Spleen (tissue), 11 donors: ENCODE results near the gene SLC2A3. TPM values are rescaled to one million over a fixed set of nuclear protein-coding genes. Genes with fewer than 3 reads are reported as not detected.
"Not testable (repeated sequence)": the region's sequence is repeated elsewhere in the genome, so short reads cannot be mapped to it uniquely, and the experiment has no call there.

ENCODE experiments used
- DNase-seq: peaks from one replicate; pipeline ENCODE4 v3.0.0-alpha.2; 2020
- H3K27ac ChIP-seq, 8 donors: fragments of 200-600 bp; sonication (generic) in 7 of 8; 1 replicate in 4 of 8; 2 replicates in 4 of 8; pipeline versions ENCODE4 v1.5.0 to v1.8.0; 2016 to 2021; ENCODE audit warnings: inconsistent platforms in 4 of 8, mild to moderate bottlenecking in 4 of 8, moderate library complexity in 1 of 8
- H3K27me3 ChIP-seq, 7 donors: fragments of 200-600 bp; sonication (generic) in 6 of 7; replicated peaks in 1 of 7; 1 replicate in 4 of 7; 2 replicates in 3 of 7; pipeline versions ENCODE4 v1.5.0 to v1.8.0; 2016 to 2021; ENCODE audit warnings: inconsistent platforms in 3 of 7, mild to moderate bottlenecking in 1 of 7
- H3K36me3 ChIP-seq, 6 donors: fragments of 200-600 bp; sonication (generic) in 5 of 6; 1 replicate in 4 of 6; 2 replicates in 2 of 6; pipeline versions ENCODE4 v1.5.0 to v1.8.0; 2016 to 2021; ENCODE audit warnings: inconsistent platforms in 2 of 6
- H3K4me1 ChIP-seq, 6 donors: fragments of 200-600 bp; sonication (generic) in 5 of 6; 1 replicate in 3 of 6; 2 replicates in 3 of 6; pipeline versions ENCODE4 v1.5.0 to v1.8.0; 2016 to 2021; ENCODE audit warnings: inconsistent platforms in 3 of 6
- H3K4me3 ChIP-seq, 8 donors: fragments of 200-600 bp; sonication (generic) in 7 of 8; 1 replicate in 4 of 8; 2 replicates in 4 of 8; pipeline versions ENCODE4 v1.5.0 to v1.8.0; 2016 to 2021; ENCODE audit warnings: inconsistent platforms in 4 of 8, mild to moderate bottlenecking in 4 of 8, moderate library complexity in 2 of 8
- H3K9me3 ChIP-seq, 8 donors: fragments of 200-600 bp; sonication (generic) in 7 of 8; 1 replicate in 4 of 8; 2 replicates in 4 of 8; pipeline versions ENCODE4 v1.5.0 to v1.8.0; 2016 to 2021; ENCODE audit warnings: inconsistent platforms in 4 of 8
- POLR2A ChIP-seq, 3 donors: fragments of 450-650 bp; IDR thresholded peaks; one replicate each; pipeline ENCODE4 v1.5.1; 2017; ENCODE audit warnings: antibody characterized with exemption in 3 of 3, mild to moderate bottlenecking in 1 of 3
- POLR2AphosphoS5 ChIP-seq, 3 donors: sonication (generic); formaldehyde crosslinking; IDR thresholded peaks; one replicate each; pipeline ENCODE4 v1.5.1; 2017; ENCODE audit warnings: antibody characterized with exemption in 3 of 3
- WGBS, 5 donors: extraction: QIAGEN DNeasy Blood & Tissue Kit in 3 of 5; methylation state at CpG; one replicate each; pipeline versions ENCODE4 v1.1.5 to v1.1.7; 2013 to 2018; 5-methylcytosine and 5-hydroxymethylcytosine counted together
- intact Hi-C: fragments of 100-400 bp; cut with DNase I; formaldehyde crosslinking; loops from one replicate; pipeline ENCODE4 v1.15.0; 2023; ENCODE audit warnings: low total_unique reads
- polyA plus RNA-seq, 3 donors: library from polyadenylated mRNA; stranded (reverse); fragments of 200-250 nt; gene quantifications; one replicate each; pipeline ENCODE4 v1.2.1, GENCODE V29; 2013
- total RNA-seq, 7 donors: library from RNA; depleted of rRNA in 3 of 7; stranded (reverse); fragments of >200 nt in 3 of 7; fragmentation: NEBNext Ultra II Directional in 4 of 7; extraction: Animal tissue kit (Norgen Biotek cat#: 25700) in 4 of 7; gene quantifications; one replicate each; pipeline versions ENCODE4 v1.1.0 to v1.2.1, GENCODE V29; 2016 to 2021
- TF ChIP-seq, protein P1 (sequence below), 11 experiments: fragments of 200-600 bp in 7 of 11; fragments of 450-650 bp in 4 of 11; sonication (generic) in 4 of 11; IDR thresholded peaks in 8 of 11; conservative IDR thresholded peaks in 3 of 11; 1 replicate in 7 of 11; 2 replicates in 4 of 11; pipeline versions ENCODE4 v1.4.0 to v1.8.0; 2016 to 2021; ENCODE audit warnings: antibody characterized with exemption in 11 of 11, inconsistent platforms in 4 of 11, mild to moderate bottlenecking in 1 of 11
- donor health status: healthy with polysubstance abuse.
- donor health status: DM: no; HTN: no; CAD: no; lungs with moderate emphysema.
- donor health status: DM: no; HTN: no; CAD: no.
- donor health status: Bipolar disorder and iron deficiency.
- donor health status: healthy.
- donor health status: DM: no; HTN: no; CAD: no.
- donor health status: DM: yes; HTN: yes; CAD: no.

The SLC2A3 gene
- total and polyA plus RNA-seq, 10 donors: 10.7 to 869 (median 152) TPM

DNA sequence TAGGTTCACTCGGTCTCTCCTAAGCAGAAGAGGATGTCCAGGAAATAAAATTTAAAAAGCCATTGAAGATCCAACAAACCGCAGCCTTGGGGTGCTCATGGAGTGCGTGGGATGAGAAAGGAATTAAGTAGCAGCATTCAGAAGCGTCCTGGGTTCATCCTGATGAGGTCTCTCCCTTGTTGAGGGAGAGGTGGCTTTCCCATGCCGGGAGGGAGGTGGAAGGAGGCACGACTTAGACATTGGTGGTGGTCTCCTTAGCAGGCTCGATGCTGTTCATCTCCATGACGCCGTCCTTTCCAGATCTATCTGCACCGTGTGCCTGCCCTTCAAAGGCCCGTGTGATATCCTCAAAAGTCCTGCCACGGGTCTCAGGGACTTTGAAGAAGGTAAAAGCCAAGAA lies 14.8 kb downstream of the SLC2A3 start:
- intact Hi-C loops, DNase-seq: not testable (repeated sequence)
- WGBS, 5 donors: 84 to 90% (median 88%) methylated on average over 11 to 12 of the region's 12 CpGs

DNA sequence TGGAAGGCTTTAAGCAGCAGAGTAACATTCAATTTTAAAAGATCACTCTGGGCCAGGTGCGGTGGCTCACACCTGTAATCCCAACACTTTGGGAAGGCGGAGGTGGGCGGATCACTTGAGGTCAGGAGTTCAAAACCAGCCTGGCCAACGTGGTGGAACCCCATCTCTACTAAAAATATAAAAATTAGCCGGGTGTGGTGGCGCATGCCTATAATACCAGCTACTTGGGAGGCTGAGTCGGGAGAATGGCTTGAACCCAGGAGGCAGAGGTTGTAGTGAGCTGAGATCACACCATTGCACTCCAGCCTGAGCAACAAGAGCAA lies 17.8 kb downstream of the SLC2A3 start:
- DNase-seq, H3K4me3 ChIP-seq, H3K27ac ChIP-seq, H3K27me3 ChIP-seq, H3K9me3 ChIP-seq, intact Hi-C loops: not testable (repeated sequence)
- 89 to 92% (median 91%) methylated on average over 7 of the region's 7 CpGs for WGBS, 5 donors
- H3K36me3 ChIP-seq: peaks cover 2 to 65% (median 56%) of the 10 kb centered on the region in 6 donors
- peaks cover 0 to 24% (median 0%) of the 10 kb centered on the region in 6 donors for H3K4me1 ChIP-seq

More for the DNA sequence above, 14.8 kb downstream of the SLC2A3 start:
- peaks cover 0 to 32% (median 0%) of the 10 kb centered on the region in 6 donors for H3K4me1 ChIP-seq
- H3K36me3 ChIP-seq: peaks cover 5 to 90% (median 80%) of the 10 kb centered on the region in 6 donors
- not testable (repeated sequence) for H3K27ac ChIP-seq, H3K27me3 ChIP-seq, H3K9me3 ChIP-seq, H3K4me3 ChIP-seq
- TF ChIP-seq POLR2AphosphoS5 (IDR thresholded peaks at IDR 0.05): peak in 1 of 3 donors; percentile 31

DNA sequence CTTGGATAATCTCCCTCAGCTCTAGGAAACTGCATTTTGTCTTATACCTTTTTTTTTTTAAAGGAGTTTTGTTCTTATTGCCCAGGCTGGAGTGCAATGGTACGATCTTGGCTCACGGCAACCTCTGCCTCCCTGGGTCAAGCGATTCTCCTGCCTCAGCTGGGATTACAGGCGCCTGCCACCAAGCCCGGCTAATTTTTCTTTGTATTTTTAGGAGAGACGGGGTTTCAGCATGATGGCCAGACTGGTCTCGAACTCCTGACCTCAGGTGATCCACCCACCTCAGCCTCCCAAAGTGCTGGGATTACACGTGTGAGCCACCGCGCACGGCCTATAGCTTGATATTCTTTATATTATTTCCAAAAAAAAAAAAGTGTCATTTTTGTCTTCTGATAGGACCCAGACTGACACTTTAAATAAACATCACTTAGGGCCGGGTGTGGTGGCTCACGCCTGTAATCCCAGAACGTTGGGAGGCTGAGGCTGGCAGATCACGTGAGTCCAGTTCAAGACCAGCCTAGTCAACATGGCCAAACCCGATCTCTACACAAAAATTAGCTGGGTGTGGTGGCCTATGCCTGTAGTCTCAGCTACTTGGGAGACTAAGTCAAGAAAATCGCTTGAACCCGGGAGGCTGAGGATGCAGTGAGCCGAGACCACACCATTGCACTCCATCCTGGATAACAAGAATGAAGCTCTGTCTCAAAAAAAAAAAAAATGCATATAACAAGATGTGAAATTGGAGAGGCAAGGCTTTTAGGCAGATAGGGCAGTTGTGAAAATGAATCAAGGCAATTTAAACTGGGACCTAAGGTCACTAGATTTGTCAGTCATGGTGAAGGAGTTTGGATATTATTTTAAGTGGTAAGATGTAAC lies 18.4 kb downstream of the SLC2A3 start:
- H3K4me3 ChIP-seq: no peak overlapping the region
- H3K27ac ChIP-seq: no peak overlapping the region
- no peak for DNase-seq
- no peaks in the 10 kb centered on the region for H3K9me3 ChIP-seq
- intact Hi-C loops: no loop called here
- 90 to 99% (median 96%) methylated on average over 19 of the region's 19 CpGs for WGBS, 5 donors
- peaks cover 2 to 59% (median 50%) of the 10 kb centered on the region in 6 donors for H3K36me3 ChIP-seq
- peaks cover 0 to 24% (median 0%) of the 10 kb centered on the region in 6 donors for H3K4me1 ChIP-seq
- TF ChIP-seq, protein P1, sequence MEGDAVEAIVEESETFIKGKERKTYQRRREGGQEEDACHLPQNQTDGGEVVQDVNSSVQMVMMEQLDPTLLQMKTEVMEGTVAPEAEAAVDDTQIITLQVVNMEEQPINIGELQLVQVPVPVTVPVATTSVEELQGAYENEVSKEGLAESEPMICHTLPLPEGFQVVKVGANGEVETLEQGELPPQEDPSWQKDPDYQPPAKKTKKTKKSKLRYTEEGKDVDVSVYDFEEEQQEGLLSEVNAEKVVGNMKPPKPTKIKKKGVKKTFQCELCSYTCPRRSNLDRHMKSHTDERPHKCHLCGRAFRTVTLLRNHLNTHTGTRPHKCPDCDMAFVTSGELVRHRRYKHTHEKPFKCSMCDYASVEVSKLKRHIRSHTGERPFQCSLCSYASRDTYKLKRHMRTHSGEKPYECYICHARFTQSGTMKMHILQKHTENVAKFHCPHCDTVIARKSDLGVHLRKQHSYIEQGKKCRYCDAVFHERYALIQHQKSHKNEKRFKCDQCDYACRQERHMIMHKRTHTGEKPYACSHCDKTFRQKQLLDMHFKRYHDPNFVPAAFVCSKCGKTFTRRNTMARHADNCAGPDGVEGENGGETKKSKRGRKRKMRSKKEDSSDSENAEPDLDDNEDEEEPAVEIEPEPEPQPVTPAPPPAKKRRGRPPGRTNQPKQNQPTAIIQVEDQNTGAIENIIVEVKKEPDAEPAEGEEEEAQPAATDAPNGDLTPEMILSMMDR (IDR thresholded peaks at IDR 0.05 in 8 of 11, conservative IDR thresholded peaks at IDR 0.05 in 3 of 11): no peak
- TF ChIP-seq POLR2A (IDR thresholded peaks at IDR 0.05): no peak
- TF ChIP-seq POLR2AphosphoS5 (IDR thresholded peaks at IDR 0.05): peak in 1 of 3 donors; percentile 9
- H3K27me3 ChIP-seq: no peaks in the 10 kb centered on the region

DNA sequence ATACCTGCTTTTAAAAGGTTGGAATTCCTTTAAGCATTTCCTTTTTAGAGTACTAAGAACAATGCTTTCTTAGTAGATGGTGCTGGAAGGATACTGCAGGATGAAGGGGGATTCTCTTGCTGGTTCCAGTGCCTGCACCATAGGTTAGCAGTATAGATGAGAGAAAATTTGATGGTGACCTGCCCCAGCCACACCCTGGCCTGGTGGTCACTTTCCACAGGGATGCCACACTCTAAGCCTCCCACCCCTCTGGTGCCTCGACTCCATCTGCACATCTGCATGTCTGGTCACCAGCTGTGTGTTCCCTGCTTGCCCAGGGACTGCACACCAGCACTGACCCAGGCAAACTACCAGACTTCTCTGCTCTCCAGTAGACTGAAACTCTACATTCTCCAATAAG lies 19.1 kb downstream of the SLC2A3 start:
- intact Hi-C loops: no loop called here
- WGBS, 5 donors: 73 to 100% (median 81%) methylated on average over 1 of the region's 1 CpG

More for the DNA sequence above, 19.1 kb downstream of the SLC2A3 start:
- peaks cover 0 to 24% (median 0%) of the 10 kb centered on the region in 6 donors for H3K4me1 ChIP-seq
- no peak for DNase-seq
- no peak overlapping the region for H3K4me3 ChIP-seq
- H3K9me3 ChIP-seq: no peaks in the 10 kb centered on the region
- TF ChIP-seq POLR2A (IDR thresholded peaks at IDR 0.05) (no peak), POLR2AphosphoS5 (IDR thresholded peaks at IDR 0.05) (peak in 2 of 3 donors; percentile 29 to 67)
- TF ChIP-seq, protein P1 (IDR thresholded peaks at IDR 0.05 in 8 of 11, conservative IDR thresholded peaks at IDR 0.05 in 3 of 11): no peak
- no peak overlapping the region for H3K27ac ChIP-seq
- no peaks in the 10 kb centered on the region for H3K27me3 ChIP-seq
- peaks cover 2 to 52% (median 43%) of the 10 kb centered on the region in 6 donors for H3K36me3 ChIP-seq
